Vagina (tissue), 2 donors: ENCODE data around the gene ATG14. TPM values are rescaled to one million over a fixed set of nuclear protein-coding genes. Genes with fewer than 3 reads are reported as not detected.

Experiments
- DNase-seq, 2 donors: peaks; one replicate each; pipeline ENCODE4 v3.0.0-alpha.2; 2017; ENCODE audit errors: extremely low spot score in 2 of 2
- H3K27ac ChIP-seq: fragments of 200-600 bp; sonication (generic); one replicate; pipeline ENCODE4 v1.5.1; 2019
- H3K27me3 ChIP-seq: fragments of 200-600 bp; sonication (generic); one replicate; pipeline ENCODE4 v1.5.1; 2019
- H3K36me3 ChIP-seq, 2 donors: fragments of 200-600 bp; sonication (generic); one replicate each; pipeline ENCODE4 v1.5.1; 2017 to 2019
- H3K4me1 ChIP-seq: fragments of 200-600 bp; sonication (generic); one replicate; pipeline ENCODE4 v1.5.1; 2019
- H3K4me3 ChIP-seq, 2 donors: fragments of 200-600 bp; sonication (generic); 1 replicate in 1 of 2; 2 replicates in 1 of 2; pipeline ENCODE4 v1.5.1; 2016 to 2019
- H3K9me3 ChIP-seq: fragments of 200-600 bp; sonication (generic); one replicate; pipeline ENCODE4 v1.5.1; 2019
- POLR2A ChIP-seq, 2 donors: fragments of 450-650 bp; IDR thresholded peaks; one replicate each; pipeline ENCODE4 v1.6.1; 2017; ENCODE audit warnings: antibody characterized with exemption in 2 of 2, mild to moderate bottlenecking in 2 of 2, moderate library complexity in 2 of 2
- POLR2AphosphoS5 ChIP-seq, 2 donors: sonication (generic); formaldehyde crosslinking; IDR thresholded peaks; one replicate each; pipeline ENCODE4 v1.9.0; 2017; ENCODE audit warnings: antibody characterized with exemption in 2 of 2, mild to moderate bottlenecking in 2 of 2, low read depth in 1 of 2; ENCODE audit not compliant: insufficient read depth in 1 of 2
- intact Hi-C: fragments of 100-400 bp; cut with DNase I; formaldehyde crosslinking; loops from one replicate; pipeline ENCODE4 v1.15.1; 2023
- total RNA-seq: library from RNA; depleted of rRNA; stranded (reverse); fragments of >200 nt; gene quantifications from one replicate; pipeline ENCODE4 v1.2.3, GENCODE V29; 2016
- TF ChIP-seq, protein P1 (sequence below), 3 experiments: fragments of 450-650 bp in 2 of 3; fragments of 200-600 bp in 1 of 3; sonication (generic) in 1 of 3; IDR thresholded peaks; one replicate each; pipeline ENCODE4 v1.5.1; 2017 to 2019; ENCODE audit warnings: antibody characterized with exemption in 3 of 3, mild to moderate bottlenecking in 2 of 3, moderate library complexity in 2 of 3

Gene ATG14
- total RNA-seq, 1 donor from 2014 or later, result 11.5 TPM

DNA sequence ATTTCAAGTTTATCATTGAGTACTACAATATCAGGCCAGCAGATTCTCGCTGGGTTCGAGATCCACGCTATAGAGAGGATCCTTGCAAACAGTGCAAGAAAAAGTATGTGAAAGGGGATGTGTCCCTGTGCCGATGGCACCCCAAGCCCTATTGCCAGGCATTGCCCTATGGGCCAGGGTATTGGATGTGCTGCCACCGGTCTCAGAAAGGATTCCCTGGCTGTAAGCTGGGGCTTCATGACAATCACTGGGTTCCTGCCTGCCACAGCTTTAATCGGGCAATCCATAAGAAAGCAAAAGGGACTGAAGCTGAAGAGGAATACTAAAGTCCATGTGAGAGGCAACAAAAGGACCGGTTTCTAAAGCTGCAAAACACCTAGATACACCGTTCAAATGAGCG lies 59.4 kb downstream of the ATG14 start:
- intact Hi-C loops, result no loop called here
- no peaks in the 10 kb centered on the region for H3K27me3 ChIP-seq
- no peaks in the 10 kb centered on the region for H3K9me3 ChIP-seq
- no peak overlapping the region for H3K27ac ChIP-seq
- TF ChIP-seq POLR2A (IDR thresholded peaks at IDR 0.05) (no peak), POLR2AphosphoS5 (IDR thresholded peaks at IDR 0.05; ENCODE audit: insufficient read depth in 1 of 2, low read depth in 1 of 2) (no peak)
- TF ChIP-seq, protein P1, sequence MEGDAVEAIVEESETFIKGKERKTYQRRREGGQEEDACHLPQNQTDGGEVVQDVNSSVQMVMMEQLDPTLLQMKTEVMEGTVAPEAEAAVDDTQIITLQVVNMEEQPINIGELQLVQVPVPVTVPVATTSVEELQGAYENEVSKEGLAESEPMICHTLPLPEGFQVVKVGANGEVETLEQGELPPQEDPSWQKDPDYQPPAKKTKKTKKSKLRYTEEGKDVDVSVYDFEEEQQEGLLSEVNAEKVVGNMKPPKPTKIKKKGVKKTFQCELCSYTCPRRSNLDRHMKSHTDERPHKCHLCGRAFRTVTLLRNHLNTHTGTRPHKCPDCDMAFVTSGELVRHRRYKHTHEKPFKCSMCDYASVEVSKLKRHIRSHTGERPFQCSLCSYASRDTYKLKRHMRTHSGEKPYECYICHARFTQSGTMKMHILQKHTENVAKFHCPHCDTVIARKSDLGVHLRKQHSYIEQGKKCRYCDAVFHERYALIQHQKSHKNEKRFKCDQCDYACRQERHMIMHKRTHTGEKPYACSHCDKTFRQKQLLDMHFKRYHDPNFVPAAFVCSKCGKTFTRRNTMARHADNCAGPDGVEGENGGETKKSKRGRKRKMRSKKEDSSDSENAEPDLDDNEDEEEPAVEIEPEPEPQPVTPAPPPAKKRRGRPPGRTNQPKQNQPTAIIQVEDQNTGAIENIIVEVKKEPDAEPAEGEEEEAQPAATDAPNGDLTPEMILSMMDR (IDR thresholded peaks at IDR 0.05), result no peak
- peak in 1 of 2 donors; percentile 80 for DNase-seq
- peaks cover 44% of the 10 kb centered on the region for H3K4me1 ChIP-seq
- peaks cover 0 to 26% of the 10 kb centered on the region in 2 donors for H3K36me3 ChIP-seq
- H3K4me3 ChIP-seq, result no peak overlapping the region

DNA sequence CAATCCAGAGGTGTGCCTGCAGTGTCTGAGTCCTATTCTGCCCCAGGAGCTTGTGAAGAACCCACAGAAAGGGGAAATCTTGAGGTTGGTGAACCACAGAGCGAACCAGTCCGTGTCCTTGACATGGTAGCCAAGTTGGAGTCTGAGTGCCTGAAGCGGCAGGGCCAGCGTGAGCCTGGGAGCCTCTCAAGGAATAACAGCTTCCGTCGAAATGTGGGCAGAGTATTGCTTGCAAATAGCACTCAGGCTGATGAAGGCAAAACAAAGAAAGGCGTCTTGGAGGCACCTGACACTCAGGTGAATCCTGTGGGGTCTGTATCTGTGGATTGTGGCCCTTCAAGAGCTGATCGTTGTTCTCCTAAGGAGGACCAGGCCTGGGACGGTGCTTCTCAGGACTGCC lies 60.5 kb downstream of the ATG14 start:
- H3K36me3 ChIP-seq, result peaks cover 0 to 26% of the 10 kb centered on the region in 2 donors
- peaks cover 55% of the 10 kb centered on the region for H3K4me1 ChIP-seq
- no peaks in the 10 kb centered on the region for H3K27me3 ChIP-seq
- no peaks in the 10 kb centered on the region for H3K9me3 ChIP-seq
- no peak for DNase-seq
- TF ChIP-seq, protein P1 (IDR thresholded peaks at IDR 0.05), result no peak
- no peak for TF ChIP-seq POLR2A (IDR thresholded peaks at IDR 0.05)
- no peak for TF ChIP-seq POLR2AphosphoS5 (IDR thresholded peaks at IDR 0.05; ENCODE audit: insufficient read depth in 1 of 2, low read depth in 1 of 2)
- H3K27ac ChIP-seq, result no peak overlapping the region
- H3K4me3 ChIP-seq, result no peak overlapping the region
- intact Hi-C loops, result no loop called here

GRCh38 chr14:55350461-55350860 lies 61.2 kb downstream of the ATG14 start:
- no peaks in the 10 kb centered on the region for H3K27me3 ChIP-seq
- no peak overlapping the region for H3K27ac ChIP-seq
- peaks cover 61% of the 10 kb centered on the region for H3K4me1 ChIP-seq
- no peak for DNase-seq
- no peak overlapping the region for H3K4me3 ChIP-seq
- H3K9me3 ChIP-seq, result no peaks in the 10 kb centered on the region
- H3K36me3 ChIP-seq, result peaks cover 0 to 26% of the 10 kb centered on the region in 2 donors
- TF ChIP-seq POLR2A (IDR thresholded peaks at IDR 0.05), result no peak
- TF ChIP-seq, protein P1 (IDR thresholded peaks at IDR 0.05), result no peak
- TF ChIP-seq POLR2AphosphoS5 (IDR thresholded peaks at IDR 0.05; ENCODE audit: insufficient read depth in 1 of 2, low read depth in 1 of 2), result no peak
- intact Hi-C loops, result no loop called here

- Histone ChIP-seq H3K4me1 (peaks cover 61% of the 10 kb centered on the region), H3K27me3 (no peaks in the 10 kb centered on the region), H3K36me3 (peaks cover 0 to 24% of the 10 kb centered on the region in 2 donors), H3K9me3 (no peaks in the 10 kb centered on the region), H3K27ac (peak overlapping the region; percentile 38), H3K4me3 (no peak overlapping the region)
- no peak for DNase-seq
- TF ChIP-seq POLR2A (IDR thresholded peaks at IDR 0.05) (no peak), POLR2AphosphoS5 (IDR thresholded peaks at IDR 0.05; ENCODE audit: insufficient read depth in 1 of 2, low read depth in 1 of 2) (no peak)
- TF ChIP-seq, protein P1 (IDR thresholded peaks at IDR 0.05), result no peak
- intact Hi-C loops, result no loop called here
Measured at GRCh38 chr14:55349565-55349964, 62.1 kb downstream of the ATG14 start.

DNA sequence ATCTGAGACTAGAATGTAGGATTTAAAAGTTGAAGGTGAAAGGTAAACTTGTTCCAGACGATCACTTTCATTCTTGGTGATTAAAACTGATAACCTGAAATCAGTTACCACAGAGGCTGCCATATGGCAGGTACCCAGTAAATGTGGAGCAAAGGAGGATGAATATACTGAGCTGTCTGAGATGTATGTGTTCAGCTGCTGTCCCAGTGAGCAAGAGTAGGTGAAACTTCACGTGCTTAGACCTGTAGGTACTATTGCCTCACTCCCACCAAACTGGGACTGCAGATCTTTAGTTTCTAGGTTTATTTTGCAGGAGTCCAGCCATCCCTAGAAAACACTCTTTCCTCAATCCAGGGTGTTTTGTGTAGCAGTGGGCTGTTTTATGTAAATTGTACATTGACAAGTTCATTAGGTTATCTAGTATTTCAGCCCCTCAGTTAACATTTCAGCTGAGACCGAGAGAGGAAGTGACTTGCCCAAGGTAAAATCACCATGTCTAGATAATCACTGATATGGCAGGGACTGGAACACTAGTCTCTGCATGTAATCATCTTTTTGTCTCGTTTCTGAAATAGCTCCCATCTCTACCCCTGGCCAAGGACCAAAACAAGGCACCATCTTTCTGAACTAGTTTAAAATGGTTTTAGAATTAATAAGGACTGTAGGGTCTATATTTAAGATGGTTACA lies 62.7 kb downstream of the ATG14 start:
- peak overlapping the region; percentile 38 for H3K27ac ChIP-seq
- peaks cover 55% of the 10 kb centered on the region for H3K4me1 ChIP-seq
- intact Hi-C loops, result no loop called here
- no peak for DNase-seq
- TF ChIP-seq POLR2A (IDR thresholded peaks at IDR 0.05), result no peak
- TF ChIP-seq, protein P1 (IDR thresholded peaks at IDR 0.05), result no peak
- peak in 1 of 2 donors; percentile 30 for TF ChIP-seq POLR2AphosphoS5 (IDR thresholded peaks at IDR 0.05; ENCODE audit: insufficient read depth in 1 of 2, low read depth in 1 of 2)
- peaks cover 0 to 24% of the 10 kb centered on the region in 2 donors for H3K36me3 ChIP-seq
- H3K9me3 ChIP-seq, result no peaks in the 10 kb centered on the region
- H3K4me3 ChIP-seq, result no peak overlapping the region
- no peaks in the 10 kb centered on the region for H3K27me3 ChIP-seq
